Kidney (tissue), 14 donors: ENCODE data around the gene TMEM97. TPM values are rescaled to one million over a fixed set of nuclear protein-coding genes. Genes with fewer than 3 reads are reported as not detected.
A peak's percentile ranks its signal among the peaks of the same experiment; 100 is the strongest.

Experiments
- DNase-seq, 5 donors: peaks; one replicate each; pipeline ENCODE4 v3.0.0-alpha.2; 2013 to 2020
- FAIRE-seq: peaks from 2 replicates; lab custom pipeline; 2012; peaks lifted over from hg19 to GRCh38; lab: Jason Lieb, UNC
- H3K27ac ChIP-seq, 2 donors: one replicate each; pipeline ENCODE4 v1.7.0; 2013; ENCODE audit warnings: low read depth in 2 of 2, low read length in 2 of 2, inconsistent platforms in 1 of 2
- H3K27me3 ChIP-seq: one replicate; pipeline ENCODE4 v1.7.1; 2013; ENCODE audit warnings: low read length, inconsistent platforms; ENCODE audit not compliant: control insufficient read depth, insufficient read depth
- H3K36me3 ChIP-seq, 3 donors: one replicate each; pipeline versions ENCODE4 v1.7.0 to v1.7.1; 2013; ENCODE audit warnings: low read length in 3 of 3, control low read depth in 1 of 3, inconsistent platforms in 1 of 3; ENCODE audit not compliant: insufficient read depth in 3 of 3, control insufficient read depth in 2 of 3
- H3K4me1 ChIP-seq, 3 donors: one replicate each; pipeline versions ENCODE4 v1.7.0 to v1.7.1; 2013; ENCODE audit warnings: low read length in 3 of 3, inconsistent platforms in 1 of 3, low read depth in 1 of 3; ENCODE audit not compliant: control insufficient read depth in 2 of 3, insufficient read depth in 2 of 3
- H3K4me3 ChIP-seq, 3 donors: one replicate each; pipeline versions ENCODE4 v1.7.0 to v1.8.1; 2013; ENCODE audit warnings: low read length in 3 of 3, control low read depth in 1 of 3, inconsistent platforms in 1 of 3
- H3K9ac ChIP-seq, 3 donors: one replicate each; pipeline versions ENCODE4 v1.7.0 to v1.7.1; 2013; ENCODE audit warnings: low read length in 3 of 3, control low read depth in 1 of 3, inconsistent platforms in 1 of 3
- H3K9me3 ChIP-seq, 3 donors: one replicate each; pipeline versions ENCODE4 v1.7.0 to v1.7.1; 2013; ENCODE audit warnings: low read length in 3 of 3, control low read depth in 1 of 3, inconsistent platforms in 1 of 3; ENCODE audit not compliant: control insufficient read depth in 2 of 3, insufficient read depth in 1 of 3
- intact Hi-C: fragments of 100-400 bp; cut with DNase I; formaldehyde crosslinking; loops from one replicate; pipeline ENCODE4 v1.11.1; 2022
- polyA plus RNA-seq: library from polyadenylated mRNA; stranded (reverse); fragments of 350-450 nt; fragmentation: Illumina TruSeq; extraction: RNeasy Lipid Tissue Mini Kit (QIAGEN cat#74804); gene quantifications from one replicate; pipeline ENCODE4 v1.2.3, GENCODE V29; 2014; ENCODE audit warnings: low read depth, low replicate concordance; ENCODE audit not compliant: insufficient read depth
- total RNA-seq: library from RNA; stranded (reverse); fragmentation: NEBNext Ultra II Directional; extraction: Animal tissue kit (Norgen Biotek cat#: 25700); gene quantifications from one replicate; pipeline ENCODE4 v1.2.1, GENCODE V29; 2021
- TF ChIP-seq, protein P1 (sequence below): IDR thresholded peaks from 3 replicates; pipeline ENCODE4 v1.5.1; 2012; ENCODE audit warnings: mild to moderate bottlenecking, moderate library complexity, borderline replicate concordance; ENCODE audit not compliant: insufficient read depth; ENCODE audit errors: extremely low read depth
- donor health status: control.
- donor health status: control.
- donor health status: control.
- donor health status: control.
- donor health status: control.
- donor health status: DM: yes; HTN: yes; CAD: no.
- donor health status: Normal renal cell carcinoma (clear cell type).

The TMEM97 gene
- total and polyA plus RNA-seq, 2 donors from 2014 or later = 10.2 to 11.6 TPM

DNA sequence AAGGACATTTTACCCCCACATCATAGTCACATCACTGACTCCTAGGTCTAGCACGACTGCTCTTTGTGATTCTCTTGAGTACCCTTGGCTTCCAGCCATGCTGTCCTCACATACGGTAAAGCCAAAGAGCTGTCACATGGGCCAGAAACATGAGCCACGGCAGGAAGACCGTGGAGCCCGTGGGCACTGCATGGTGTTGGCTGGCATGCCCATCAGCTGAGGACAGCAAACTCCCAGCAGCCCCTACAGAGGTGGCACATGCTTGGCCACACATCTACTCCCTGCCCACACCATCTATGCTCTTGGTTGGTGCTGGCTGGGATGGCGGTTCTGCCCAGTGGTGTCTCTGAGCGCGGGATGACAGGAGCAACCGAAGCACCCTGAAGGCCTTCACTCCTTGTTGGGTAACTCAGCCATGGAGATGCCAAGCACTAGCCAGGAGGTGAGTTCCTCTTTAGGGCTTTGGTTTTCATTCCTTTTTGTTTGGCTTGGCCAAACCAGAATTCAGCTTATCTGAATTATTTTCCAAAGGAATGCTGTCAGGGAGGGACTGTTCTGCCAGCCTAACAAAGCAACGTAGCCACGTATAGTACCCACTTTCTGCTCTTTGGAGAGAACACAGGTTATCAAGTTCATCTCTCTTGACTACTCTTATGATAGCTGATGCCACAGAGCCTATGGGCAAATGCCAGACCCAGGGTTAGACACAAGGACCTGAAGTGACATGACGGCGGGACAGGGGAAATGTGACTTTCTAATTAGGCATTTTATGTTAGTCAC is 26.6 kb downstream of the TMEM97 start:
- H3K9ac ChIP-seq = peak overlapping the region in 1 of 3 donors; percentile 48
- FAIRE-seq (no peak), DNase-seq (no peak)
- H3K4me3 ChIP-seq = no peak overlapping the region
- intact Hi-C loops = no loop called here
- H3K4me1 ChIP-seq = peaks cover 0 to 40% (median 27%) of the 10 kb centered on the region in 3 donors
- TF ChIP-seq, protein P1, sequence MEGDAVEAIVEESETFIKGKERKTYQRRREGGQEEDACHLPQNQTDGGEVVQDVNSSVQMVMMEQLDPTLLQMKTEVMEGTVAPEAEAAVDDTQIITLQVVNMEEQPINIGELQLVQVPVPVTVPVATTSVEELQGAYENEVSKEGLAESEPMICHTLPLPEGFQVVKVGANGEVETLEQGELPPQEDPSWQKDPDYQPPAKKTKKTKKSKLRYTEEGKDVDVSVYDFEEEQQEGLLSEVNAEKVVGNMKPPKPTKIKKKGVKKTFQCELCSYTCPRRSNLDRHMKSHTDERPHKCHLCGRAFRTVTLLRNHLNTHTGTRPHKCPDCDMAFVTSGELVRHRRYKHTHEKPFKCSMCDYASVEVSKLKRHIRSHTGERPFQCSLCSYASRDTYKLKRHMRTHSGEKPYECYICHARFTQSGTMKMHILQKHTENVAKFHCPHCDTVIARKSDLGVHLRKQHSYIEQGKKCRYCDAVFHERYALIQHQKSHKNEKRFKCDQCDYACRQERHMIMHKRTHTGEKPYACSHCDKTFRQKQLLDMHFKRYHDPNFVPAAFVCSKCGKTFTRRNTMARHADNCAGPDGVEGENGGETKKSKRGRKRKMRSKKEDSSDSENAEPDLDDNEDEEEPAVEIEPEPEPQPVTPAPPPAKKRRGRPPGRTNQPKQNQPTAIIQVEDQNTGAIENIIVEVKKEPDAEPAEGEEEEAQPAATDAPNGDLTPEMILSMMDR = no peak
- no peaks in the 10 kb centered on the region for H3K9me3 ChIP-seq
- peak overlapping the region; percentile 77 to 88 for H3K27ac ChIP-seq
- peaks cover 3 to 86% (median 51%) of the 10 kb centered on the region in 3 donors for H3K36me3 ChIP-seq
- H3K27me3 ChIP-seq = no peaks in the 10 kb centered on the region

DNA sequence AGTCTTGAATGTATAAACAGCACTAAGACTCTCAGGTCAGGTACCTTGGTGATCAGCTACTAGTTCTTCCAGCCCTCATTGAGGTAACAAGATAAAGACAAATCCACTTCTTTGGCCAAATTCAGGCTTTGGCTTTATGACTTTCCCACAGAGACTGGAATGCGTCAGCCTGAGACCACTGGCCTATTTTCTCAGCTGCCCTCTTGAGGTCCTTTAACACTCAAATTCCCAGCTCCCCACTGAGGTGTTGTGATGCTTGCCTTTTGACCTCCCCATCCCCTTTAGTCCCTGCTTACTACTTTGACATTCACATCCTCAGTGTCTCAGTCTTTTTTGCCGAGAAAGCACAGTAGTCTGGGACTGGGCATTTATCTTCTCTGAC is 27.2 kb downstream of the TMEM97 start:
- Histone ChIP-seq H3K4me3 (no peak overlapping the region), H3K9me3 (no peaks in the 10 kb centered on the region), H3K27ac (peak overlapping the region; percentile 77 to 88), H3K9ac (peak overlapping the region in 1 of 3 donors; percentile 48), H3K4me1 (peaks cover 0 to 40% (median 27%) of the 10 kb centered on the region in 3 donors), H3K36me3 (peaks cover 3 to 88% (median 53%) of the 10 kb centered on the region in 3 donors), H3K27me3 (no peaks in the 10 kb centered on the region)
- FAIRE-seq (no peak), DNase-seq (no peak)
- TF ChIP-seq, protein P1 = no peak
- intact Hi-C loops = no loop called here

DNA sequence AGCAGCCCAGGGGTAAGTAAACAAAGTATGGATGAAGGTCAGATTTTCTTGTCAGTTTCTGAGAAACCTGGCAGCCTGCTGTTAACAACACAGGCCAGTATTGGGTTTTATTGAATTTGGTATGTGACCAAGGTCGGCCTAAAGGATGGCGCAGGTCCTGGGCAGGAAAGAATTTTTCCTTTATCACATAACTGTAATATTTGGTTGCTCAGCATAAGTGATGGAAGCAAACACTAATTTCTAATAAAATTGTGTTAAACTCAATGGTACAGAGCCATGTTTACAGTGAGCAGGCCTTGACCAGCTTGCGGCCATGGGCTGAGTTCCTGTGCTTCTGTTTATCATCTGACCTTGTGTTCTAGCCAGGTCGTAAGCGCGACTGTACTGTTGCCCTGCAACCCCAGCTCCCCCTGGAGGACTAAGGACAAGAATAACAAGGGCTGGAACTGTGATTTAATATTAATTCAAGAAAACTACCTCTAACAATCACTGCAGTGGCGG is 27.8 kb downstream of the TMEM97 start:
- no peaks in the 10 kb centered on the region for H3K27me3 ChIP-seq
- intact Hi-C loops = no loop called here
- peaks cover 3 to 88% (median 53%) of the 10 kb centered on the region in 3 donors for H3K36me3 ChIP-seq
- H3K27ac ChIP-seq = peak overlapping the region; percentile 77 to 88
- H3K9me3 ChIP-seq = no peaks in the 10 kb centered on the region
- no peak for FAIRE-seq
- peak in 1 of 5 donors; percentile 44 for DNase-seq
- TF ChIP-seq, protein P1 = peak; percentile 47
- peaks cover 0 to 40% (median 27%) of the 10 kb centered on the region in 3 donors for H3K4me1 ChIP-seq
- peak overlapping the region in 1 of 3 donors; percentile 16 for H3K4me3 ChIP-seq
- H3K9ac ChIP-seq = peak overlapping the region in 1 of 3 donors; percentile 53
